GM23338 (cell line): Measurements from ENCODE around the gene NPM1. TPM values are rescaled to one million over a fixed set of nuclear protein-coding genes. Genes with fewer than 3 reads are reported as not detected.

Experiments
- ATAC-seq: fragments of 200-7000 bp; cut with Tn5 transposase; 3 replicates; pipeline ENCODE4 v1.9.1; 2020
- DNase-seq: peaks from one replicate; pipeline ENCODE4 v3.0.0-alpha.2; 2015; ENCODE audit warnings: low spot score
- H2AFZ ChIP-seq: fragments of 200-600 bp; sonication (generic); 2 replicates; pipeline ENCODE4 v1.8.0; 2016; ENCODE audit warnings: antibody characterized with exemption, mild to moderate bottlenecking, moderate library complexity
- H3F3A ChIP-seq: fragments of 200-600 bp; sonication (generic); replicated peaks from 2 replicates; pipeline ENCODE4 v1.8.0; 2017; ENCODE audit warnings: antibody characterized with exemption, mixed run types, low read depth
- H3K27ac ChIP-seq: fragments of 200-600 bp; sonication (generic); 2 replicates; pipeline ENCODE4 v1.6.1; 2016; ENCODE audit warnings: low read depth
- H3K27me3 ChIP-seq: fragments of 200-600 bp; sonication (generic); 2 replicates; pipeline ENCODE4 v1.8.0; 2016; ENCODE audit warnings: mild to moderate bottlenecking, mixed run types, moderate library complexity; ENCODE audit not compliant: insufficient read depth
- H3K36me3 ChIP-seq: fragments of 200-600 bp; sonication (generic); 2 replicates; pipeline ENCODE4 v1.8.0; 2016; ENCODE audit warnings: mild to moderate bottlenecking; ENCODE audit not compliant: insufficient read depth
- H3K4me1 ChIP-seq: fragments of 200-600 bp; sonication (generic); 2 replicates; pipeline ENCODE4 v1.8.0; 2016; ENCODE audit warnings: mild to moderate bottlenecking, moderate library complexity; ENCODE audit not compliant: insufficient read depth
- H3K4me2 ChIP-seq: fragments of 200-600 bp; sonication (generic); 2 replicates; pipeline ENCODE4 v1.7.1; 2017; ENCODE audit warnings: mixed run types
- H3K4me3 ChIP-seq: fragments of 200-600 bp; sonication (generic); 2 replicates; pipeline ENCODE4 v1.6.1; 2016; ENCODE audit warnings: mixed run types
- H3K79me2 ChIP-seq: fragments of 200-600 bp; sonication (generic); replicated peaks from 2 replicates; pipeline ENCODE4 v1.8.0; 2017; ENCODE audit warnings: mild to moderate bottlenecking; ENCODE audit not compliant: insufficient read depth
- H3K9me2 ChIP-seq: fragments of 200-600 bp; sonication (generic); 2 replicates; pipeline ENCODE4 v1.8.0; 2017; ENCODE audit not compliant: insufficient read depth
- H4K20me1 ChIP-seq: fragments of 200-600 bp; sonication (generic); replicated peaks from 2 replicates; pipeline ENCODE4 v1.8.0; 2017; ENCODE audit warnings: mild to moderate bottlenecking; ENCODE audit not compliant: insufficient read depth
- H3K27ac Mint-ChIP-seq: 2 replicates; pipeline ENCODE4 v1.8.0; 2020; ENCODE audit warnings: inconsistent platforms, mild to moderate bottlenecking, moderate library complexity, mixed read lengths
- H3K27me3 Mint-ChIP-seq: 3 replicates; pipeline ENCODE4 v1.8.0; 2022; ENCODE audit warnings: low read depth, mild to moderate bottlenecking, moderate library complexity, mixed read lengths, inconsistent platforms; ENCODE audit not compliant: insufficient read depth, poor library complexity
- H3K36me3 Mint-ChIP-seq: 3 replicates; pipeline ENCODE4 v1.8.0; 2021; ENCODE audit warnings: low read depth, mild to moderate bottlenecking, inconsistent platforms, moderate library complexity, mixed read lengths
- H3K4me1 Mint-ChIP-seq: 3 replicates; pipeline ENCODE4 v1.8.0; 2020; ENCODE audit warnings: mild to moderate bottlenecking, inconsistent platforms, mixed read lengths
- H3K4me3 Mint-ChIP-seq: 3 replicates; pipeline ENCODE4 v1.8.0; 2021; ENCODE audit warnings: moderate library complexity, mild to moderate bottlenecking, inconsistent platforms, mixed read lengths
- H3K9me3 Mint-ChIP-seq: 3 replicates; pipeline ENCODE4 v1.8.0; 2020; ENCODE audit warnings: moderate library complexity, mild to moderate bottlenecking, inconsistent platforms, mixed read lengths
- CREB1 ChIP-seq: fragments of 250-450 bp; sonication (Bioruptor Pico); IDR thresholded peaks from 2 replicates; pipeline ENCODE4 v1.5.0; 2020; ENCODE audit warnings: low read depth, mild to moderate bottlenecking, moderate library complexity
- CTCF ChIP-seq, 2 experiments: fragments of 200-600 bp in 1 of 2; sonication (generic) in 1 of 2; conservative IDR thresholded peaks; 2 replicates each; pipeline versions ENCODE4 v1.5.1 to v1.6.1; 2016 to 2017; ENCODE audit warnings: antibody characterized with exemption in 2 of 2, low read depth in 2 of 2, mild to moderate bottlenecking in 2 of 2, moderate library complexity in 1 of 2
- EZH2 ChIP-seq: fragments of 200-600 bp; sonication (generic); IDR thresholded peaks from one replicate; pipeline ENCODE4 v1.8.0; 2017; ENCODE audit warnings: antibody characterized with exemption, mild to moderate bottlenecking, low read depth; ENCODE audit not compliant: unreplicated experiment
- EZH2phosphoT487 ChIP-seq: fragments of 200-600 bp; sonication (generic); IDR thresholded peaks from one replicate; pipeline ENCODE4 v1.8.1; 2018; ENCODE audit warnings: antibody characterized with exemption; ENCODE audit not compliant: unreplicated experiment
- JUNB ChIP-seq: IDR thresholded peaks from one replicate; pipeline ENCODE4 v1.6.1; 2016; ENCODE audit warnings: antibody characterized with exemption; ENCODE audit not compliant: unreplicated experiment
- NANOG ChIP-seq: IDR thresholded peaks from 2 replicates; pipeline ENCODE4 v1.6.1; 2016; ENCODE audit warnings: antibody characterized with exemption, borderline replicate concordance
- POLR2AphosphoS5 ChIP-seq: IDR thresholded peaks from 2 replicates; pipeline ENCODE4 v1.6.1; 2016; ENCODE audit warnings: antibody characterized with exemption, low read depth
- REST ChIP-seq: IDR thresholded peaks from one replicate; pipeline ENCODE4 v1.6.1; 2018; ENCODE audit warnings: antibody characterized with exemption; ENCODE audit not compliant: unreplicated experiment
- STAT1 ChIP-seq: IDR thresholded peaks from one replicate; pipeline ENCODE4 v1.6.1; 2016; ENCODE audit warnings: antibody characterized with exemption; ENCODE audit not compliant: unreplicated experiment
- ZNF114 ChIP-seq: fragments of 250-450 bp; sonication (Bioruptor Pico); IDR thresholded peaks from 2 replicates; pipeline ENCODE4 v1.5.0; 2020; ENCODE audit warnings: mild to moderate bottlenecking, moderate library complexity
- ZNF331 ChIP-seq: fragments of 250-450 bp; sonication (Bioruptor Pico); IDR thresholded peaks from 2 replicates; pipeline ENCODE4 v1.5.0; 2020; ENCODE audit warnings: low read depth, mild to moderate bottlenecking, moderate library complexity
- ZNF462 ChIP-seq: fragments of 250-450 bp; sonication (Bioruptor Pico); IDR thresholded peaks from 2 replicates; pipeline ENCODE4 v1.5.0; 2020; ENCODE audit warnings: mild to moderate bottlenecking, moderate library complexity
- polyA plus RNA-seq: library from polyadenylated mRNA; unstranded; fragments of >200 nt; fragmentation: Nextera tagmentation; extraction: Ambion mirVana; gene quantifications from 2 replicates; pipeline ENCODE4 v1.2.1, GENCODE V29; 2016
- total RNA-seq: library from RNA; depleted of rRNA; stranded (reverse); fragments of >200 nt; shearing (Covaris generic); gene quantifications from 2 replicates; pipeline ENCODE4 v1.2.3, GENCODE V29; 2014
- TF ChIP-seq, protein P1 (sequence below): IDR thresholded peaks from 2 replicates; pipeline ENCODE4 v1.6.1; 2016; ENCODE audit warnings: antibody characterized with exemption

NPM1 gene
- total and polyA plus RNA-seq, 2 experiments from 2014 or later: 3,739 to 5,242 TPM

DNA sequence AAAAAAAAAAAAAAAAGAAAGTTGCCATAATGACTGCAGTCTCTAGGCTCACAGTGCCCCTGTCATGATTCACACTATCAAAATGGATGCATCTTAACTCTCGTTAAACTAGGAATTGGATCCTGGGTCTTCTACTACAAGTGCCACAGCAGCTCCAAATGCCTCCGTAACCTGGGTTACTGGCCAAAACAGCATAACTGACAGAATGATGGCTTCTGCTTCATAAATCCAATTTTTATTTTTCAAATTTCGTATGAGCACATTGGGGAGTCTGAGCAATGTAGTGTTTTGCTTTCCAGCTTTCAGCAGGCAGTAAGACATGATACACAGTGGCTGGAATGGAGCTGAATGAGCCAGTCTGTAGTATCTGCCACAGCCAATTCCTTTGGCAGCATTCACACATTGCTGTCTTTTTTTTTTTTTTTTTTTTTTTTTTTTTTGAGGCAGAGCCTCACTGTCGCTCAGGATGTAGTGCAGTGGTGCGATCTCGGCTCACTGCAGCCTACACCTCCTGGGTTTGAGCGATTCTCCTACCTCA, 36.0 kb upstream of the NPM1 start:
- no peaks in the 10 kb centered on the region for H3K79me2 ChIP-seq
- no peaks in the 10 kb centered on the region for H3K36me3 ChIP-seq
- H4K20me1 ChIP-seq: no peaks in the 10 kb centered on the region
- no peaks in the 10 kb centered on the region for H3K36me3 Mint-ChIP-seq
- no peak for DNase-seq
- no peaks in the 10 kb centered on the region for H3K4me1 ChIP-seq
- H3K9me2 ChIP-seq: peaks cover 2% of the 10 kb centered on the region; the same call in 1 of the 2 replicates
- no peaks in the 10 kb centered on the region for H3F3A ChIP-seq
- no peak for ATAC-seq
- H3K27ac ChIP-seq: no peak overlapping the region
- peaks cover 5% of the 10 kb centered on the region for H3K27me3 Mint-ChIP-seq
- no peak overlapping the region for H3K27ac Mint-ChIP-seq
- TF ChIP-seq REST (no peak), STAT1 (no peak), ZNF462 (no peak), EZH2 (no peak), CREB1 (CRISPR knock-in tag) (no peak), CTCF (conservative IDR thresholded peaks at IDR 0.05; ENCODE audit: low read depth in 2 of 2) (no peak), ZNF331 (CRISPR knock-in tag) (no peak), EZH2phosphoT487 (no peak), JUNB (no peak), NANOG (no peak), POLR2AphosphoS5 (no peak), ZNF114 (CRISPR knock-in tag) (no peak)
- TF ChIP-seq, protein P1, sequence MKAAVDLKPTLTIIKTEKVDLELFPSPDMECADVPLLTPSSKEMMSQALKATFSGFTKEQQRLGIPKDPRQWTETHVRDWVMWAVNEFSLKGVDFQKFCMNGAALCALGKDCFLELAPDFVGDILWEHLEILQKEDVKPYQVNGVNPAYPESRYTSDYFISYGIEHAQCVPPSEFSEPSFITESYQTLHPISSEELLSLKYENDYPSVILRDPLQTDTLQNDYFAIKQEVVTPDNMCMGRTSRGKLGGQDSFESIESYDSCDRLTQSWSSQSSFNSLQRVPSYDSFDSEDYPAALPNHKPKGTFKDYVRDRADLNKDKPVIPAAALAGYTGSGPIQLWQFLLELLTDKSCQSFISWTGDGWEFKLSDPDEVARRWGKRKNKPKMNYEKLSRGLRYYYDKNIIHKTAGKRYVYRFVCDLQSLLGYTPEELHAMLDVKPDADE: no peak
- no peak overlapping the region for H3K4me3 Mint-ChIP-seq
- H3K9me3 Mint-ChIP-seq: no peaks in the 10 kb centered on the region; the same call in 2 of the 3 replicates
- no peak overlapping the region for H3K4me2 ChIP-seq
- no peaks in the 10 kb centered on the region for H3K27me3 ChIP-seq
- H3K4me1 Mint-ChIP-seq: no peaks in the 10 kb centered on the region
- no peak overlapping the region for H3K4me3 ChIP-seq
- no peak overlapping the region for H2AFZ ChIP-seq
